ENCODE data around the gene C1GALT1. TPM values are rescaled to one million over a fixed set of nuclear protein-coding genes. Genes with fewer than 3 reads are reported as not detected.

C1GALT1 gene
- total RNA-seq, 1 donor from 2014 or later: 15.3 TPM

GRCh38 chr7:7183061-7183837 is 905 bp downstream of the C1GALT1 start:
- Mint-ChIP-seq H3K27ac (ENCODE audit: unreplicated experiment) (peak overlapping the region; percentile 79), H3K9me3 (ENCODE audit: unreplicated experiment) (no peaks in the 10 kb centered on the region), H3K27me3 (ENCODE audit: unreplicated experiment) (peaks cover 5% of the 10 kb centered on the region), H3K4me3 (ENCODE audit: unreplicated experiment) (peak overlapping the region; percentile 90), H3K36me3 (ENCODE audit: unreplicated experiment) (no peaks in the 10 kb centered on the region), H3K4me1 (ENCODE audit: low read depth, unreplicated experiment) (peaks cover 2% of the 10 kb centered on the region)
- TF ChIP-seq, protein P1, sequence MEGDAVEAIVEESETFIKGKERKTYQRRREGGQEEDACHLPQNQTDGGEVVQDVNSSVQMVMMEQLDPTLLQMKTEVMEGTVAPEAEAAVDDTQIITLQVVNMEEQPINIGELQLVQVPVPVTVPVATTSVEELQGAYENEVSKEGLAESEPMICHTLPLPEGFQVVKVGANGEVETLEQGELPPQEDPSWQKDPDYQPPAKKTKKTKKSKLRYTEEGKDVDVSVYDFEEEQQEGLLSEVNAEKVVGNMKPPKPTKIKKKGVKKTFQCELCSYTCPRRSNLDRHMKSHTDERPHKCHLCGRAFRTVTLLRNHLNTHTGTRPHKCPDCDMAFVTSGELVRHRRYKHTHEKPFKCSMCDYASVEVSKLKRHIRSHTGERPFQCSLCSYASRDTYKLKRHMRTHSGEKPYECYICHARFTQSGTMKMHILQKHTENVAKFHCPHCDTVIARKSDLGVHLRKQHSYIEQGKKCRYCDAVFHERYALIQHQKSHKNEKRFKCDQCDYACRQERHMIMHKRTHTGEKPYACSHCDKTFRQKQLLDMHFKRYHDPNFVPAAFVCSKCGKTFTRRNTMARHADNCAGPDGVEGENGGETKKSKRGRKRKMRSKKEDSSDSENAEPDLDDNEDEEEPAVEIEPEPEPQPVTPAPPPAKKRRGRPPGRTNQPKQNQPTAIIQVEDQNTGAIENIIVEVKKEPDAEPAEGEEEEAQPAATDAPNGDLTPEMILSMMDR (IDR thresholded peaks at IDR 0.05; ENCODE audit: partially characterized antibody, unreplicated experiment): no peak
- peak; percentile 47 for DNase-seq

- H3K36me3 Mint-ChIP-seq (ENCODE audit: unreplicated experiment): no peaks in the 10 kb centered on the region
- TF ChIP-seq, protein P1 (IDR thresholded peaks at IDR 0.05; ENCODE audit: partially characterized antibody, unreplicated experiment): no peak
- peaks cover 5% of the 10 kb centered on the region for H3K27me3 Mint-ChIP-seq (ENCODE audit: unreplicated experiment)
- H3K9me3 Mint-ChIP-seq (ENCODE audit: unreplicated experiment): no peaks in the 10 kb centered on the region
- DNase-seq: no peak
- no peak overlapping the region for H3K27ac Mint-ChIP-seq (ENCODE audit: unreplicated experiment)
- H3K4me1 Mint-ChIP-seq (ENCODE audit: low read depth, unreplicated experiment): peaks cover 2% of the 10 kb centered on the region
- H3K4me3 Mint-ChIP-seq (ENCODE audit: unreplicated experiment): peak overlapping the region; percentile 90
Measured at GRCh38 chr7:7183838-7184463, 1.6 kb downstream of the C1GALT1 start.

DNA sequence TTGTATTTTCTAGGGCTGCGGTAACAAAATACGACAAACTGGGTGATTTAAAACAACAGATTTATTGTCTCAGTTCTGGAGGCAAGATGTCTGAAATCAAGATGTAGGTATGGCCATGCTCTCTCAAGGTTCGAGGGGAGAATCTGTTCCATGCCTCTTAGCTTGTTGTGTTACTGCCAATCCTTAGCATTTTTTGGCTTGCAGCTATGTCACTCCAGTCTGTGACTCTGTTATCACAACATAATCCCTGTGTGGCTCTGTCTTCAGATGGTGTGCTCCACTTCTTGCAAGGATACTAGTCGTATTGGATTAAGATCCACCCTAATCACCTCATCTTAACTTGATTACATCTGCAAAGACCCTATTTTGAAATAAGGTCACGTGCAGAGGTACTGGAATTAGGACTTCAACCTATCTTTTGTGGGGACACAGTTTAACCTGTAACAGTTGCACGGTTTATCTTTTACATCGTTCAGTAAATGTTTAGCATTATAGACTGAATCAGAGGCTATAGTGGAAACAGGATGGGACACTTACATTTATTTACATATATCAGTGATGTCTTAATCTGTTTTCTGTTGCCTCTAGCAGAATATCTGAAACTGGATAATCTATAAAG is 3.1 kb downstream of the C1GALT1 start:
- Mint-ChIP-seq H3K9me3 (ENCODE audit: unreplicated experiment) (no peaks in the 10 kb centered on the region), H3K4me3 (ENCODE audit: unreplicated experiment) (no peak overlapping the region), H3K36me3 (ENCODE audit: unreplicated experiment) (no peaks in the 10 kb centered on the region), H3K27ac (ENCODE audit: unreplicated experiment) (no peak overlapping the region), H3K27me3 (ENCODE audit: unreplicated experiment) (peaks cover 5% of the 10 kb centered on the region), H3K4me1 (ENCODE audit: low read depth, unreplicated experiment) (peaks cover 4% of the 10 kb centered on the region)
- TF ChIP-seq, protein P1 (IDR thresholded peaks at IDR 0.05; ENCODE audit: partially characterized antibody, unreplicated experiment): no peak
- no peak for DNase-seq

- Mint-ChIP-seq H3K9me3 (ENCODE audit: unreplicated experiment) (no peaks in the 10 kb centered on the region), H3K27me3 (ENCODE audit: unreplicated experiment) (no peaks in the 10 kb centered on the region), H3K36me3 (ENCODE audit: unreplicated experiment) (no peaks in the 10 kb centered on the region), H3K27ac (ENCODE audit: unreplicated experiment) (no peak overlapping the region), H3K4me3 (ENCODE audit: unreplicated experiment) (no peak overlapping the region), H3K4me1 (ENCODE audit: low read depth, unreplicated experiment) (peaks cover 2% of the 10 kb centered on the region)
- TF ChIP-seq, protein P1 (IDR thresholded peaks at IDR 0.05; ENCODE audit: partially characterized antibody, unreplicated experiment): no peak
- DNase-seq: no peak
Measured at GRCh38 chr7:7188091-7188490, 5.7 kb downstream of the C1GALT1 start.

All from glutamatergic neuron (in vitro differentiated cells).